Measurements from ENCODE around the gene CD300LF. TPM values are rescaled to one million over a fixed set of nuclear protein-coding genes. Genes with fewer than 3 reads are reported as not detected.
A peak's percentile ranks its signal among the peaks of the same experiment; 100 is the strongest.

CD300LF gene
- total and polyA plus RNA-seq, 2 donors from 2014 or later: 0.49 to 3.1 TPM

- Histone ChIP-seq H3K36me3 (ENCODE audit: control insufficient read depth in 2 of 3, insufficient read depth in 3 of 3, low read length in 3 of 3) (peaks cover 0 to 3% (median 2%) of the 10 kb centered on the region in 3 donors), H3K9me3 (ENCODE audit: control insufficient read depth in 2 of 3, insufficient read depth in 1 of 3, low read length in 3 of 3) (no peaks in the 10 kb centered on the region), H3K4me1 (ENCODE audit: control insufficient read depth in 2 of 3, insufficient read depth in 2 of 3, low read depth in 1 of 3, low read length in 3 of 3) (peaks cover 3 to 42% (median 10%) of the 10 kb centered on the region in 3 donors), H3K9ac (ENCODE audit: low read length in 3 of 3) (peak overlapping the region; percentile 37 to 83 (median 39)), H3K27ac (ENCODE audit: low read depth in 2 of 2, low read length in 2 of 2) (peak overlapping the region; percentile 82 to 91), H3K27me3 (ENCODE audit: control insufficient read depth, insufficient read depth, low read length) (no peaks in the 10 kb centered on the region), H3K4me3 (ENCODE audit: low read length in 3 of 3) (peak overlapping the region; percentile 42 to 84 (median 75))
- intact Hi-C loops (cut with DNase I): no loop called here
- FAIRE-seq (no peak), DNase-seq (no peak)
- no peak for TF ChIP-seq CTCF (IDR thresholded peaks at IDR 0.05; ENCODE audit: borderline replicate concordance, extremely low read depth, insufficient read depth)
Measured at GRCh38 chr17:74750039-74750326, 37.3 kb upstream of the CD300LF start.

- FAIRE-seq (no peak), DNase-seq (peak; percentile 76 to 89 (median 85))
- H3K4me3 ChIP-seq (ENCODE audit: low read length in 3 of 3): peak overlapping the region; percentile 42 to 84 (median 75)
- intact Hi-C loops (cut with DNase I): loop anchor here (10.0 kb wide), 1 partner anchor 115 kb away; no protein-coding TSS in a partner anchor
- H3K36me3 ChIP-seq (ENCODE audit: control insufficient read depth in 2 of 3, insufficient read depth in 3 of 3, low read length in 3 of 3): peaks cover 0 to 3% (median 0%) of the 10 kb centered on the region in 3 donors
- H3K27ac ChIP-seq (ENCODE audit: low read depth in 2 of 2, low read length in 2 of 2): peak overlapping the region; percentile 82 to 91
- no peaks in the 10 kb centered on the region for H3K9me3 ChIP-seq (ENCODE audit: control insufficient read depth in 2 of 3, insufficient read depth in 1 of 3, low read length in 3 of 3)
- no peak for TF ChIP-seq CTCF (IDR thresholded peaks at IDR 0.05; ENCODE audit: borderline replicate concordance, extremely low read depth, insufficient read depth)
- peaks cover 3 to 43% (median 10%) of the 10 kb centered on the region in 3 donors for H3K4me1 ChIP-seq (ENCODE audit: control insufficient read depth in 2 of 3, insufficient read depth in 2 of 3, low read depth in 1 of 3, low read length in 3 of 3)
- H3K27me3 ChIP-seq (ENCODE audit: control insufficient read depth, insufficient read depth, low read length): no peaks in the 10 kb centered on the region
- H3K9ac ChIP-seq (ENCODE audit: low read length in 3 of 3): peak overlapping the region; percentile 37 to 87 (median 83)
Measured at GRCh38 chr17:74749279-74750038, 36.7 kb upstream of the CD300LF start.

- no peak for FAIRE-seq
- Histone ChIP-seq H3K27ac (ENCODE audit: low read depth in 2 of 2, low read length in 2 of 2) (peak within 1 kb of the TSS; percentile 82 to 91), H3K9me3 (ENCODE audit: control insufficient read depth in 2 of 3, insufficient read depth in 1 of 3, low read length in 3 of 3) (no peaks in the 10 kb centered on the region), H3K27me3 (ENCODE audit: control insufficient read depth, insufficient read depth, low read length) (no peaks in the 10 kb centered on the region), H3K4me1 (ENCODE audit: control insufficient read depth in 2 of 3, insufficient read depth in 2 of 3, low read depth in 1 of 3, low read length in 3 of 3) (peaks cover 3 to 43% (median 10%) of the 10 kb centered on the region in 3 donors), H3K36me3 (ENCODE audit: control insufficient read depth in 2 of 3, insufficient read depth in 3 of 3, low read length in 3 of 3) (peaks cover 0 to 3% (median 0%) of the 10 kb centered on the region in 3 donors), H3K4me3 (ENCODE audit: low read length in 3 of 3) (peak within 1 kb of the TSS; percentile 42 to 84 (median 75)), H3K9ac (ENCODE audit: low read length in 3 of 3) (peak within 1 kb of the TSS; percentile 6 to 87 (median 83))
- intact Hi-C loops (cut with DNase I): loop anchor here (10.0 kb wide), 1 partner anchor 116 kb away; no protein-coding TSS in a partner anchor
- TF ChIP-seq CTCF (IDR thresholded peaks at IDR 0.05; ENCODE audit: borderline replicate concordance, extremely low read depth, insufficient read depth): peak; percentile 6
- peak; percentile 94 to 98 (median 97) for DNase-seq
Measured at GRCh38 chr17:74748529-74749278, 36.0 kb upstream of the CD300LF start, which contains the start of gene NHERF1. TSS of gene NHERF1 (plus strand) at chr17:74748628. CDS start at chr17:74748847, 219 bp downstream.

Measured in kidney (tissue), 14 donors.